DND-41 (cell line): ENCODE results near the gene CRISPLD2.

Experiments
- ATAC-seq: fragments of 200-7000 bp; cut with Tn5 transposase; 3 replicates; pipeline ENCODE4 v1.9.1; 2021; ENCODE audit warnings: low read depth; ENCODE audit not compliant: insufficient read depth
- DNase-seq: peaks from one replicate; pipeline ENCODE4 v3.0.0-alpha.2; 2020
- H2AFZ ChIP-seq: 2 replicates; pipeline ENCODE4 v1.6.0; 2012; ENCODE audit warnings: low read depth, low read length
- H3K27ac ChIP-seq: 2 replicates; pipeline ENCODE4 v1.5.1; 2012; ENCODE audit warnings: low read length, inconsistent platforms
- H3K27me3 ChIP-seq: fragments of 200-600 bp; sonication (generic); 2 replicates; pipeline ENCODE4 v1.6.0; 2012; ENCODE audit warnings: low read length, mild to moderate bottlenecking, inconsistent platforms; ENCODE audit not compliant: insufficient read depth, poor library complexity
- H3K36me3 ChIP-seq: 2 replicates; pipeline ENCODE4 v1.5.1; 2012; ENCODE audit warnings: low read length, inconsistent platforms; ENCODE audit not compliant: insufficient read depth
- H3K4me1 ChIP-seq: 2 replicates; pipeline ENCODE4 v1.5.1; 2012; ENCODE audit warnings: mild to moderate bottlenecking, low read length; ENCODE audit not compliant: insufficient read depth
- H3K4me2 ChIP-seq: 2 replicates; pipeline ENCODE4 v1.6.0; 2012; ENCODE audit warnings: mild to moderate bottlenecking, moderate library complexity, low read length, inconsistent platforms; ENCODE audit not compliant: insufficient read depth
- H3K4me3 ChIP-seq, 2 experiments: fragments of 200-600 bp in 1 of 2; shearing (Covaris generic) in 1 of 2; 2 replicates each; pipeline ENCODE4 v1.5.1; 2012 to 2016; ENCODE audit warnings: inconsistent platforms in 2 of 2, low read length in 2 of 2, mild to moderate bottlenecking in 2 of 2, low read depth in 1 of 2, moderate library complexity in 1 of 2
- H3K79me2 ChIP-seq: 2 replicates; pipeline ENCODE4 v1.6.0; 2012; ENCODE audit warnings: low read length, inconsistent platforms; ENCODE audit not compliant: insufficient read depth
- H3K9ac ChIP-seq: 2 replicates; pipeline ENCODE4 v1.6.0; 2012; ENCODE audit warnings: low read depth, mild to moderate bottlenecking, inconsistent platforms, low read length, moderate library complexity
- H3K9me3 ChIP-seq: 2 replicates; pipeline ENCODE4 v1.5.1; 2012; ENCODE audit warnings: low read length, moderate library complexity, mild to moderate bottlenecking, inconsistent platforms; ENCODE audit not compliant: insufficient read depth, severe bottlenecking
- H4K20me1 ChIP-seq: 2 replicates; pipeline ENCODE4 v1.6.0; 2012; ENCODE audit warnings: low read length; ENCODE audit not compliant: insufficient read depth
- CTCF ChIP-seq: IDR thresholded peaks from 2 replicates; pipeline ENCODE4 v1.5.1; 2012; ENCODE audit warnings: borderline replicate concordance, low read length, moderate library complexity, mild to moderate bottlenecking; ENCODE audit not compliant: poor library complexity, severe bottlenecking; ENCODE audit errors: extremely low read depth
- EZH2 ChIP-seq: IDR thresholded peaks from 3 replicates; pipeline ENCODE4 v1.6.1; 2012; ENCODE audit warnings: borderline replicate concordance, low read depth, mild to moderate bottlenecking, moderate library complexity, low read length, inconsistent platforms; ENCODE audit not compliant: severe bottlenecking

Gene CRISPLD2

DNA sequence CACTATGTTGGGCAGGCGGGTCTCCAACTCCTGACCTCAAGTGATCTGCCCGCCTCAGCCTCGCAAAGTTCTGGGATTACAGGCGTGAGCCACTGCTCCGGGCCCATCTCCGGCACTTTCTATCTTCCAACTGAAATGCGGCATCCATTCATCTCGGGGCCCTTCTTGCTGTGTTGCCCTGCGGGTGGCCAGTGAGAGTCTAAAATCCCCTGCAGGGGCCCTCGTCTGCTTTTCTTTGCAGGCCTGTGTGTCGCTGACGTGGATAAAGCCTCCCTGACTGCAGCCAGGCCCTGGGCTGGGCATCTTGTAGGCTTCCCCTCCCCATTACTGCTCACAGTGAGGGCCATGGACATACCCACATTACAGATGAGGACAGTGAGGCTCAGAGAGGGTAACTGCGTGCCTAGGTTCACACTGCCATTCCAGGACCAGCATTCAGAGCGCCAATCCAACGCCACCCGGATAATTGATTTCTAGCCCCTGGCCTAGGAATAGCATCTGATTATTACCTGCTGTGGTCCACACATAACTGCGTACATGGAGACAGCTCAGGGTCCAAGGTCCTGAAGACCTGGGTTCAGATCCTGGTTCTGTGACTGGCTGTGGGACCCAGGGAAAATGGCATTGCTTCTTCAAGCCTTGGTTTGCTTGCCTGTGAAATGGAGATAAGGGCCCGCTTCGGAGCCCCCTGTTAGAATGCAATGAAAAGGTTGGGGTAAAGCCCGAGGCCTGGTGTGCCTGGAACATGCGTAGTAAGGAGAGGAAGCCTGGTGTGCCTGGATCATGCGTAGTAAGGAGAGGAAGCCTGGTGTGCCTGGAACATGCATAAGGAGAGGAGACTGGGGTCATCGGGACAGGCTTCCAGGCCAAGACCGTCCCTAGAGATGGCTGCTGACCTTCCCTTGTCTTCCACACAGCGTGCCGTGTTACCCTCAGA is 25.0 kb downstream of the CRISPLD2 start:
- ATAC-seq (no peak), DNase-seq (no peak)
- Histone ChIP-seq H3K9me3 (no peaks in the 10 kb centered on the region), H3K79me2 (no peaks in the 10 kb centered on the region), H3K36me3 (no peaks in the 10 kb centered on the region), H3K27me3 (peaks cover 7% of the 10 kb centered on the region), H3K4me3 (no peak overlapping the region), H3K4me2 (no peak overlapping the region), H3K4me1 (no peaks in the 10 kb centered on the region), H2AFZ (no peak overlapping the region), H4K20me1 (0 out of 2 replicates have a peak, but pooled peaks cover 3% of the 10 kb centered on the region), H3K27ac (no peak overlapping the region), H3K9ac (no peak overlapping the region)
- no peak for TF ChIP-seq CTCF

DNA sequence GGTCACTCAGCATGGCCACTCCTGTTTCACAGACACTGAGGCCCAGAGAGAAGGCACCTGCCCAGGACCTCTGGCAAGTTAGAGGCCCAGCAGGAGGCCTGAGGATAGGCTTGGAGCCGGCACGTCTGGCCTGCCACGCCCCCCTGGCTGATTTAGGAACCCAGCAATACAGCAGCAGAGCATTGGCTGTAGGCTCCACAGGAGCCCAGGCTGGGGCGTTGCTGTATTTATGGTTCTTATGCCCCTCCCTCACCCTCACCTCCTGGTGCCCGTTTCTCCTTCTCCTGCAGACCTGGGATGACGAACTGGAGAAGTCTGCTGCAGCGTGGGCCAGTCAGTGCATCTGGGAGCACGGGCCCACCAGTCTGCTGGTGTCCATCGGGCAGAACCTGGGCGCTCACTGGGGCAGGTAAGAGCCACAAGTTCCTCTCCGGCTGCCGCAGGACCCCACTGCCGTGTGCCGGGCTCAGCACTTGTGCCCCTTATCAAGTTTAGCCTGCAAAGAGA is 25.8 kb downstream of the CRISPLD2 start:
- Histone ChIP-seq H3K4me2 (no peak overlapping the region), H3K4me3 (no peak overlapping the region), H3K4me1 (no peaks in the 10 kb centered on the region), H3K79me2 (no peaks in the 10 kb centered on the region), H3K27me3 (peaks cover 7% of the 10 kb centered on the region), H3K9me3 (no peaks in the 10 kb centered on the region), H2AFZ (no peak overlapping the region), H4K20me1 (0 out of 2 replicates have a peak, but pooled peaks cover 3% of the 10 kb centered on the region), H3K36me3 (no peaks in the 10 kb centered on the region), H3K27ac (no peak overlapping the region), H3K9ac (no peak overlapping the region)
- ATAC-seq, result no peak
- DNase-seq, result no peak
- TF ChIP-seq CTCF (no peak), EZH2 (no peak)

GRCh38 chr16:84847564-84848355 is 28.0 kb downstream of the CRISPLD2 start:
- Histone ChIP-seq H2AFZ (no peak overlapping the region), H3K27ac (no peak overlapping the region), H3K9ac (no peak overlapping the region), H3K27me3 (peaks cover 5% of the 10 kb centered on the region), H3K4me2 (no peak overlapping the region), H3K36me3 (no peaks in the 10 kb centered on the region), H3K79me2 (no peaks in the 10 kb centered on the region), H3K4me3 (no peak overlapping the region), H3K4me1 (no peaks in the 10 kb centered on the region), H3K9me3 (no peaks in the 10 kb centered on the region), H4K20me1 (0 out of 2 replicates have a peak, but pooled peaks cover 3% of the 10 kb centered on the region)
- ATAC-seq (no peak), DNase-seq (no peak)
- TF ChIP-seq CTCF (no peak), EZH2 (no peak)
